ENCODE results near the gene UBE4B.

DNA sequence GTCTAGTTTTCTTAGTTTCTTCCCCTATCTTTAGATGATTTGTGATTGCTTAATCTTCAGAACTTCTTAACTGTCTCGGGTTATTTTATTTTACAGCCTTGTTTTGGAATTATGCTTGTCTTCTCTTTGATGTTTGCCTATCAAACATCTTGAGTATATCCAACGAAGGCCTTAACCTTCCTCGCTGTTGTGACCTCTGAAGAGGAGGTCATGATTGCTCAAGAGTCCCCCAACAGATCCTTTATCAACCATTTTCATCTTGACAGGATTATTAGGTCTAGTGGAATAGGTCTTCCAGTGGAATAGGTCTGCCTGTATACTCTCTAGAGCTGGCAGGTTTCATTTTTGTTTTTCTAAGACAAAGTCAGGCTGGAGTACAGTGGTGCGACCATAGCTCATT lies 45.7 kb downstream of the UBE4B start:
- TF ChIP-seq SAFB2 (IDR thresholded peaks at IDR 0.05; ENCODE audit: borderline replicate concordance, low read depth, low read length, severe bottlenecking) (no peak), KAT2B (IDR thresholded peaks at IDR 0.05; ENCODE audit: low read depth, low read length) (no peak), TGIF2 (CRISPR knock-in tag; IDR thresholded peaks at IDR 0.05) (no peak), SMC3 (conservative IDR thresholded peaks at IDR 0.05; ENCODE audit: insufficient read depth, low read depth, low read length) (no peak), ZNF24 (IDR thresholded peaks at IDR 0.05) (no peak), SIN3A (IDR thresholded peaks at IDR 0.05; ENCODE audit: borderline replicate concordance in 2 of 2, control insufficient read depth in 1 of 2, low read depth in 2 of 2, low read length in 2 of 2) (no peak), CREB1 (IDR thresholded peaks at IDR 0.05) (no peak), CREB1 (CRISPR knock-in tag; IDR thresholded peaks at IDR 0.05) (no peak), SLC30A9 (CRISPR knock-in tag; IDR thresholded peaks at IDR 0.05) (no peak), ZNF561 (CRISPR knock-in tag; conservative IDR thresholded peaks at IDR 0.05) (no peak), TEAD4 (IDR thresholded peaks at IDR 0.05; ENCODE audit: low read length) (no peak), TEAD4 (CRISPR knock-in tag; IDR thresholded peaks at IDR 0.05; ENCODE audit: borderline replicate concordance) (no peak), STAG1 (CRISPR knock-in tag; IDR thresholded peaks at IDR 0.05; ENCODE audit: borderline replicate concordance) (no peak)
- TF ChIP-seq, protein P1, sequence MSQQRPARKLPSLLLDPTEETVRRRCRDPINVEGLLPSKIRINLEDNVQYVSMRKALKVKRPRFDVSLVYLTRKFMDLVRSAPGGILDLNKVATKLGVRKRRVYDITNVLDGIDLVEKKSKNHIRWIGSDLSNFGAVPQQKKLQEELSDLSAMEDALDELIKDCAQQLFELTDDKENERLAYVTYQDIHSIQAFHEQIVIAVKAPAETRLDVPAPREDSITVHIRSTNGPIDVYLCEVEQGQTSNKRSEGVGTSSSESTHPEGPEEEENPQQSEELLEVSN (IDR thresholded peaks at IDR 0.05; ENCODE audit: borderline replicate concordance in 1 of 2, extremely low read depth in 1 of 2, insufficient read depth in 1 of 2, insufficient read length in 1 of 2, low read depth in 1 of 2, low read length in 1 of 2, poor library complexity in 1 of 2, severe bottlenecking in 1 of 2) = no peak
- TF ChIP-seq, protein P2, sequence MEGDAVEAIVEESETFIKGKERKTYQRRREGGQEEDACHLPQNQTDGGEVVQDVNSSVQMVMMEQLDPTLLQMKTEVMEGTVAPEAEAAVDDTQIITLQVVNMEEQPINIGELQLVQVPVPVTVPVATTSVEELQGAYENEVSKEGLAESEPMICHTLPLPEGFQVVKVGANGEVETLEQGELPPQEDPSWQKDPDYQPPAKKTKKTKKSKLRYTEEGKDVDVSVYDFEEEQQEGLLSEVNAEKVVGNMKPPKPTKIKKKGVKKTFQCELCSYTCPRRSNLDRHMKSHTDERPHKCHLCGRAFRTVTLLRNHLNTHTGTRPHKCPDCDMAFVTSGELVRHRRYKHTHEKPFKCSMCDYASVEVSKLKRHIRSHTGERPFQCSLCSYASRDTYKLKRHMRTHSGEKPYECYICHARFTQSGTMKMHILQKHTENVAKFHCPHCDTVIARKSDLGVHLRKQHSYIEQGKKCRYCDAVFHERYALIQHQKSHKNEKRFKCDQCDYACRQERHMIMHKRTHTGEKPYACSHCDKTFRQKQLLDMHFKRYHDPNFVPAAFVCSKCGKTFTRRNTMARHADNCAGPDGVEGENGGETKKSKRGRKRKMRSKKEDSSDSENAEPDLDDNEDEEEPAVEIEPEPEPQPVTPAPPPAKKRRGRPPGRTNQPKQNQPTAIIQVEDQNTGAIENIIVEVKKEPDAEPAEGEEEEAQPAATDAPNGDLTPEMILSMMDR (IDR thresholded peaks at IDR 0.05 in 2 of 3, conservative IDR thresholded peaks at IDR 0.05 in 1 of 3; ENCODE audit: insufficient read depth in 2 of 3, low read depth in 1 of 3, low read length in 3 of 3) = no peak
- TF ChIP-seq, protein P3, sequence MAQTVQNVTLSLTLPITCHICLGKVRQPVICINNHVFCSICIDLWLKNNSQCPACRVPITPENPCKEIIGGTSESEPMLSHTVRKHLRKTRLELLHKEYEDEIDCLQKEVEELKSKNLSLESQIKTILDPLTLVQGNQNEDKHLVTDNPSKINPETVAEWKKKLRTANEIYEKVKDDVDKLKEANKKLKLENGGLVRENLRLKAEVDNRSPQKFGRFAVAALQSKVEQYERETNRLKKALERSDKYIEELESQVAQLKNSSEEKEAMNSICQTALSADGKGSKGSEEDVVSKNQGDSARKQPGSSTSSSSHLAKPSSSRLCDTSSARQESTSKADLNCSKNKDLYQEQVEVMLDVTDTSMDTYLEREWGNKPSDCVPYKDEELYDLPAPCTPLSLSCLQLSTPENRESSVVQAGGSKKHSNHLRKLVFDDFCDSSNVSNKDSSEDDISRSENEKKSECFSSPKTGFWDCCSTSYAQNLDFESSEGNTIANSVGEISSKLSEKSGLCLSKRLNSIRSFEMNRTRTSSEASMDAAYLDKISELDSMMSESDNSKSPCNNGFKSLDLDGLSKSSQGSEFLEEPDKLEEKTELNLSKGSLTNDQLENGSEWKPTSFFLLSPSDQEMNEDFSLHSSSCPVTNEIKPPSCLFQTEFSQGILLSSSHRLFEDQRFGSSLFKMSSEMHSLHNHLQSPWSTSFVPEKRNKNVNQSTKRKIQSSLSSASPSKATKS (CRISPR knock-in tag; IDR thresholded peaks at IDR 0.05) = no peak

All from K562 (cell line).